Urinary bladder (tissue), 4 donors: Measurements from ENCODE around the gene GINS1. TPM values are rescaled to one million over a fixed set of nuclear protein-coding genes. Genes with fewer than 3 reads are reported as not detected.

ENCODE experiments used
- DNase-seq: peaks from one replicate; pipeline ENCODE4 v3.0.0-alpha.2; 2015; ENCODE audit errors: extremely low spot score
- H3K27ac ChIP-seq: one replicate; pipeline ENCODE4 v1.5.1; 2013; ENCODE audit warnings: low read depth, mild to moderate bottlenecking, moderate library complexity
- H3K36me3 ChIP-seq: one replicate; pipeline ENCODE4 v1.6.1; 2013; ENCODE audit warnings: mild to moderate bottlenecking, moderate library complexity; ENCODE audit not compliant: insufficient read depth
- H3K4me1 ChIP-seq: one replicate; pipeline ENCODE4 v1.6.1; 2013; ENCODE audit warnings: mild to moderate bottlenecking, moderate library complexity; ENCODE audit not compliant: insufficient read depth
- H3K4me3 ChIP-seq: one replicate; pipeline ENCODE4 v1.5.1; 2013; ENCODE audit warnings: low read depth, low read length
- WGBS: extraction: QIAGEN DNeasy Blood & Tissue Kit; methylation state at CpG from one replicate; pipeline ENCODE4 v1.1.7; 2013; 5-methylcytosine and 5-hydroxymethylcytosine counted together
- polyA plus RNA-seq: library from polyadenylated mRNA; stranded (reverse); fragments of 200-250 nt; gene quantifications from one replicate; pipeline ENCODE4 v1.2.3, GENCODE V29; 2013
- total RNA-seq: library from RNA; depleted of rRNA; stranded (reverse); fragments of >200 nt; gene quantifications from one replicate; pipeline ENCODE4 v1.2.3, GENCODE V29; 2014
- donor health status: healthy with polysubstance abuse.
- donor health status: healthy.

The GINS1 gene
- total and polyA plus RNA-seq, 2 donors = 0.80 to 10.2 TPM

- DNase-seq = no peak
- 91% methylated on average over 5 of the region's 5 CpGs for WGBS
Observed at GRCh38 chr20:25378189-25378883, 29.1 kb upstream of the GINS1 start.

GRCh38 chr20:25378884-25379733 lies 28.4 kb upstream of the GINS1 start:
- Histone ChIP-seq H3K4me1 (no peaks in the 10 kb centered on the region), H3K27ac (no peak overlapping the region), H3K36me3 (no peaks in the 10 kb centered on the region), H3K4me3 (no peak overlapping the region)
- no peak for DNase-seq
- 85% methylated on average over 10 of the region's 10 CpGs for WGBS

More at GRCh38 chr20:25378189-25378883, 29.1 kb upstream of the GINS1 start:
- no peaks in the 10 kb centered on the region for H3K36me3 ChIP-seq
- no peak overlapping the region for H3K27ac ChIP-seq
- no peaks in the 10 kb centered on the region for H3K4me1 ChIP-seq
- no peak overlapping the region for H3K4me3 ChIP-seq

GRCh38 chr20:25380945-25381614 lies 26.4 kb upstream of the GINS1 start:
- H3K4me1 ChIP-seq = no peaks in the 10 kb centered on the region
- WGBS = 87% methylated on average over 7 of the region's 7 CpGs
- H3K4me3 ChIP-seq = no peak overlapping the region
- H3K27ac ChIP-seq = no peak overlapping the region
- H3K36me3 ChIP-seq = no peaks in the 10 kb centered on the region
- no peak for DNase-seq

GRCh38 chr20:25382704-25383370 lies 24.6 kb upstream of the GINS1 start:
- Histone ChIP-seq H3K27ac (no peak overlapping the region), H3K4me1 (no peaks in the 10 kb centered on the region), H3K36me3 (no peaks in the 10 kb centered on the region), H3K4me3 (no peak overlapping the region)
- 78% methylated on average over 5 of the region's 5 CpGs for WGBS
- no peak for DNase-seq

- Histone ChIP-seq H3K4me1 (no peaks in the 10 kb centered on the region), H3K36me3 (no peaks in the 10 kb centered on the region), H3K4me3 (peak overlapping the region; percentile 98), H3K27ac (no peak overlapping the region)
- 16% methylated on average over 19 of the region's 19 CpGs for WGBS
- DNase-seq = no peak
Observed at GRCh38 chr20:25389401-25389857, 18.0 kb upstream of the GINS1 start.

- H3K4me3 ChIP-seq = peak overlapping the region; percentile 98
- under 1% methylated on average over 67 of the region's 67 CpGs for WGBS
- no peaks in the 10 kb centered on the region for H3K4me1 ChIP-seq
- peak overlapping the region; percentile 93 for H3K27ac ChIP-seq
- H3K36me3 ChIP-seq = no peaks in the 10 kb centered on the region
- no peak for DNase-seq
Observed at GRCh38 chr20:25389858-25390537, 17.5 kb upstream of the GINS1 start.

- Histone ChIP-seq H3K36me3 (no peaks in the 10 kb centered on the region), H3K4me3 (peak within 1 kb of the TSS; percentile 98), H3K27ac (peak within 1 kb of the TSS; percentile 93), H3K4me1 (no peaks in the 10 kb centered on the region)
- WGBS = under 1% methylated on average over 91 of the region's 91 CpGs
- peak; percentile 88 for DNase-seq
Observed at GRCh38 chr20:25390538-25391528, 16.6 kb upstream of the GINS1 start, which contains the start of gene ABHD12. TSS of gene ABHD12 (minus strand) at chr20:25390835. CDS start at chr20:25390703, 132 bp downstream.

GRCh38 chr20:25394276-25394675 lies 13.2 kb upstream of the GINS1 start:
- no peaks in the 10 kb centered on the region for H3K36me3 ChIP-seq
- H3K4me3 ChIP-seq = no peak overlapping the region
- no peaks in the 10 kb centered on the region for H3K4me1 ChIP-seq
- no peak overlapping the region for H3K27ac ChIP-seq
- WGBS = 39% methylated on average over 5 of the region's 5 CpGs
- DNase-seq = no peak

- Histone ChIP-seq H3K27ac (no peak overlapping the region), H3K4me3 (no peak overlapping the region), H3K4me1 (no peaks in the 10 kb centered on the region), H3K36me3 (no peaks in the 10 kb centered on the region)
- 90% methylated on average over 6 of the region's 6 CpGs for WGBS
- DNase-seq = no peak
Observed at GRCh38 chr20:25394996-25395395, 12.5 kb upstream of the GINS1 start.

GRCh38 chr20:25397096-25397495 lies 10.4 kb upstream of the GINS1 start:
- no peaks in the 10 kb centered on the region for H3K36me3 ChIP-seq
- H3K4me1 ChIP-seq = no peaks in the 10 kb centered on the region
- no peak overlapping the region for H3K27ac ChIP-seq
- 79% methylated on average over 6 of the region's 6 CpGs for WGBS
- DNase-seq = no peak
- H3K4me3 ChIP-seq = no peak overlapping the region

GRCh38 chr20:25397821-25398220 lies 9.7 kb upstream of the GINS1 start:
- H3K4me1 ChIP-seq = no peaks in the 10 kb centered on the region
- no peak overlapping the region for H3K27ac ChIP-seq
- DNase-seq = no peak
- H3K36me3 ChIP-seq = no peaks in the 10 kb centered on the region
- no peak overlapping the region for H3K4me3 ChIP-seq
- WGBS = 56% methylated on average over 1 of the region's 1 CpG
